ENCODE results near the gene NCK1.
"Not testable (repeated sequence)": the region's sequence is repeated elsewhere in the genome, so short reads cannot be mapped to it uniquely, and the experiment has no call there.

Gene NCK1

DNA sequence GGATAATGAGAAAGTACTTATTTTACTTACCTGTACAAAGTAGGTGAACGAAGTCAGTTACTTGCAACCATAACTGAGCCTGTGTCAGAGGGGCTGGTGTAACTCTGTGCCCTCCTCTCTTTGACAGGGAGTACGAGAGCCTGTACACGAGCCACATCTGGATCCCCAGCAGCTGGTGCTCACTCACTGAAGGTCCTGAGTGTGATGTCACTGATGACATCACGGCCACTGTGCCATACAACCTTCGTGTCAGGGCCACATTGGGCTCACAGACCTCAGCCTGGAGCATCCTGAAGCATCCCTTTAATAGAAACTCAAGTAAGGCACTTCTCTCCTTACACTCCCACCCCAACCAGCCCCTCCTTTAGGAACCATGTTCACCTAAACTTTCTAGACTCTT, 120.0 kb downstream of the NCK1 start:
- Histone ChIP-seq H3F3A (ENCODE audit: control insufficient read depth, insufficient read depth) (no peaks in the 10 kb centered on the region), H4K20me1 (ENCODE audit: control insufficient read depth, insufficient read depth, low read depth, low read length) (no peaks in the 10 kb centered on the region), H3K9me3 (ENCODE audit: control insufficient read depth, insufficient read depth, low read length) (no peaks in the 10 kb centered on the region), H3K9me2 (replicated peaks; ENCODE audit: control insufficient read depth, low read length) (no peaks in the 10 kb centered on the region), H3K36me3 (ENCODE audit: control insufficient read depth, low read length) (no peaks in the 10 kb centered on the region), H3K4me3 (ENCODE audit: low read length) (no peak overlapping the region), H3K79me2 (ENCODE audit: control insufficient read depth, low read length) (no peaks in the 10 kb centered on the region), H3K27ac (ENCODE audit: low read depth, low read length) (no peak overlapping the region), H3K4me2 (ENCODE audit: low read length) (no peak overlapping the region), H3K27me3 (ENCODE audit: control insufficient read depth, low read length) (no peaks in the 10 kb centered on the region), H3K4me1 (ENCODE audit: control insufficient read depth, low read length) (no peaks in the 10 kb centered on the region)
- TF ChIP-seq, protein P1, sequence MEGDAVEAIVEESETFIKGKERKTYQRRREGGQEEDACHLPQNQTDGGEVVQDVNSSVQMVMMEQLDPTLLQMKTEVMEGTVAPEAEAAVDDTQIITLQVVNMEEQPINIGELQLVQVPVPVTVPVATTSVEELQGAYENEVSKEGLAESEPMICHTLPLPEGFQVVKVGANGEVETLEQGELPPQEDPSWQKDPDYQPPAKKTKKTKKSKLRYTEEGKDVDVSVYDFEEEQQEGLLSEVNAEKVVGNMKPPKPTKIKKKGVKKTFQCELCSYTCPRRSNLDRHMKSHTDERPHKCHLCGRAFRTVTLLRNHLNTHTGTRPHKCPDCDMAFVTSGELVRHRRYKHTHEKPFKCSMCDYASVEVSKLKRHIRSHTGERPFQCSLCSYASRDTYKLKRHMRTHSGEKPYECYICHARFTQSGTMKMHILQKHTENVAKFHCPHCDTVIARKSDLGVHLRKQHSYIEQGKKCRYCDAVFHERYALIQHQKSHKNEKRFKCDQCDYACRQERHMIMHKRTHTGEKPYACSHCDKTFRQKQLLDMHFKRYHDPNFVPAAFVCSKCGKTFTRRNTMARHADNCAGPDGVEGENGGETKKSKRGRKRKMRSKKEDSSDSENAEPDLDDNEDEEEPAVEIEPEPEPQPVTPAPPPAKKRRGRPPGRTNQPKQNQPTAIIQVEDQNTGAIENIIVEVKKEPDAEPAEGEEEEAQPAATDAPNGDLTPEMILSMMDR (IDR thresholded peaks at IDR 0.05; ENCODE audit: low read depth, low read length, poor library complexity, severe bottlenecking) = no peak
- no peak for TF ChIP-seq EZH2phosphoT487 (IDR thresholded peaks at IDR 0.05; ENCODE audit: borderline replicate concordance, low read length)

DNA sequence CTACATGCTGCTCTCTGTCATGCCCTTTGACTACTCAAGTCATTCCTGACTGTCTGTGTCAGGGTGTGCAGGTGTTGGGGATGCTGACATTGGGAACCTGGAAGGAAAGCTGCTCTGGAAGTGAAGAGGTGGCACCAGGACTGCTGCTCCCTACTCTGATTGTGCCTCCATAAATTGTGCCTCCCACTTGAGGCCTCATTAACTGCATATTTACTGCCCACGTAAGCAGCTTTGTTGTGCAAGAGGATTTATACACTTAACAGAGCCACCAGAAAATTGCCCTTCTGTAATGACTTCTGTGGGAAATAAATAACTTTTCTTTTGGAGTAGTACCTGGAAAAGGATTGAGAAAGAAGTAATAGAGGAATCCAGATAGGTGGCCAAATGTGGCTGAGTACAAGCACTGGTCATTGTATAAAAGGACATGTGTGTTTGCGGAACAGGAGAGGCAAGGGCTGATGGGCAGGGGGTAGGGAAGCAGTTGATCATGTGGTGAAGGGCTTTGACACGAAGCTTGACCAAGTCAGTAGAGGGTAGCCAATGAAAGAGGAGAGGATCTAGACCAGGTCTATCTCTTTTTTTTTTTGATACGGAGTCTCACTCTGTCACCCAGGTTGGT, 120.6 kb downstream of the NCK1 start:
- Histone ChIP-seq H3K4me3 (ENCODE audit: low read length) (no peak overlapping the region), H3K36me3 (ENCODE audit: control insufficient read depth, low read length) (no peaks in the 10 kb centered on the region), H3K9me2 (replicated peaks; ENCODE audit: control insufficient read depth, low read length) (no peaks in the 10 kb centered on the region), H3K4me1 (ENCODE audit: control insufficient read depth, low read length) (no peaks in the 10 kb centered on the region), H4K20me1 (ENCODE audit: control insufficient read depth, insufficient read depth, low read depth, low read length) (no peaks in the 10 kb centered on the region), H3K27ac (ENCODE audit: low read depth, low read length) (no peak overlapping the region), H3K9me3 (ENCODE audit: control insufficient read depth, insufficient read depth, low read length) (no peaks in the 10 kb centered on the region), H3K79me2 (ENCODE audit: control insufficient read depth, low read length) (no peaks in the 10 kb centered on the region), H3F3A (ENCODE audit: control insufficient read depth, insufficient read depth) (no peaks in the 10 kb centered on the region), H3K4me2 (ENCODE audit: low read length) (no peak overlapping the region), H3K27me3 (ENCODE audit: control insufficient read depth, low read length) (no peaks in the 10 kb centered on the region)
- no peak for TF ChIP-seq EZH2phosphoT487 (IDR thresholded peaks at IDR 0.05; ENCODE audit: borderline replicate concordance, low read length)
- TF ChIP-seq, protein P1 (IDR thresholded peaks at IDR 0.05; ENCODE audit: low read depth, low read length, poor library complexity, severe bottlenecking) = no peak

DNA sequence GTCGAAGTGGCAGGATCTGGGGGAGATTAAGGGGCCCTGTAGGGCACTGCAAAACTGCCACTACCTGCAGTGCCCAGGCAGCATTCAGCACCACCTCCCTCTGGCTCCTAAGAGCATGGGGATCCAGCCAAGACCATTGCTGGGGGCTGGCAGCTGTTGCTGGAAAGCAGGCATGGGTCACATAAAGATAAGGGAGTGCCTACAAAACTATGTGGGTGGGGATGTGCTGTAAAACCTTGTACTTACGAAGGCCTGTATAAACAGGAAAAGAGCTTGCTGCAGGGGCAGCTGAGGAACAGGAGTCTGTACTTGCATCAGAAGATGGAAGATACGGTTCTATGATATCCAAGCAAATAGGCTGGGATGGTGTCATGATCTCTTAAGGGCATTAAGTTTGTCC, 122.8 kb downstream of the NCK1 start:
- TF ChIP-seq, protein P1 (IDR thresholded peaks at IDR 0.05; ENCODE audit: low read depth, low read length, poor library complexity, severe bottlenecking) = no peak
- TF ChIP-seq EZH2phosphoT487 (IDR thresholded peaks at IDR 0.05; ENCODE audit: borderline replicate concordance, low read length) = no peak
- Histone ChIP-seq H3K9me2 (replicated peaks; ENCODE audit: control insufficient read depth, low read length) (no peaks in the 10 kb centered on the region), H3K9me3 (ENCODE audit: control insufficient read depth, insufficient read depth, low read length) (no peaks in the 10 kb centered on the region), H4K20me1 (ENCODE audit: control insufficient read depth, insufficient read depth, low read depth, low read length) (no peaks in the 10 kb centered on the region), H3K27ac (ENCODE audit: low read depth, low read length) (no peak overlapping the region), H3K27me3 (ENCODE audit: control insufficient read depth, low read length) (no peaks in the 10 kb centered on the region), H3K79me2 (ENCODE audit: control insufficient read depth, low read length) (no peaks in the 10 kb centered on the region), H3K4me2 (ENCODE audit: low read length) (no peak overlapping the region), H3F3A (ENCODE audit: control insufficient read depth, insufficient read depth) (no peaks in the 10 kb centered on the region), H3K4me3 (ENCODE audit: low read length) (no peak overlapping the region), H3K36me3 (ENCODE audit: control insufficient read depth, low read length) (no peaks in the 10 kb centered on the region), H3K4me1 (ENCODE audit: control insufficient read depth, low read length) (no peaks in the 10 kb centered on the region)

DNA sequence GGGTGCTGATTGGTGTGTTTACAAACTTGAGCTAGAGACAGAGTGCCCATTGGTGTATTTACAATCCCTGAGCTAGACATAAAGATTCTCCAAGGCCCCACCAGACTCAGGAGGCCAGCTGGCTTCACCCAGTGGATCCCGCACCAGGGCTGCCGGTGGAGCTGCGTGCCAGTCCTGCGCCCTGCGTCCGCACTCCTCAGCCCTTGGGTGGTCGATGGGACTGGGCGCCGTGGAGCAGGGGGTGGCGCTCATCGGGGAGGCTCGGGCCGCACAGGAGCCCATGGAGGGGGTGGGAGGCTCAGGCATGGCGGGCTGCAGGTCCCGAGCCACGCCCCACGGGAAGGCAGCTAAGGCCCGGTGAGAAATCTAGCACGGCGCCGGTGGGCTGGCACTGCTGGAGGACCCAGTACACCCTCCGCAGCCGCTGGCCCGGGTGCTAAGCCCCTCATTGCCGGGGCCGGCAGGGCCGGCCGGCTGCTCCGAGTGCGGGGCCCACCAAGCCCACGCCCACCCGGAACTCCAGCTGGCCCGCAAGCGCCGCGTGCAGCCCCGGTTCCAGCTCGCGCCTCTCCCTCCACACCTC, 125.5 kb downstream of the NCK1 start:
- H3K4me2 ChIP-seq (ENCODE audit: low read length); H3K9me2 ChIP-seq (replicated peaks; ENCODE audit: control insufficient read depth, low read length); H3K79me2 ChIP-seq (ENCODE audit: control insufficient read depth, low read length): not testable (repeated sequence)

More for the DNA sequence above, 125.5 kb downstream of the NCK1 start:
- H3F3A ChIP-seq (ENCODE audit: control insufficient read depth, insufficient read depth); H3K27me3 ChIP-seq (ENCODE audit: control insufficient read depth, low read length); H3K36me3 ChIP-seq (ENCODE audit: control insufficient read depth, low read length); H3K27ac ChIP-seq (ENCODE audit: low read depth, low read length); H3K4me1 ChIP-seq (ENCODE audit: control insufficient read depth, low read length); H4K20me1 ChIP-seq (ENCODE audit: control insufficient read depth, insufficient read depth, low read depth, low read length); H3K9me3 ChIP-seq (ENCODE audit: control insufficient read depth, insufficient read depth, low read length); H3K4me3 ChIP-seq (ENCODE audit: low read length): not testable (repeated sequence)
